Measurements from ENCODE around the gene HS3ST3B1. TPM values are rescaled to one million over a fixed set of nuclear protein-coding genes. Genes with fewer than 3 reads are reported as not detected.
A peak's percentile ranks its signal among the peaks of the same experiment; 100 is the strongest.

HS3ST3B1 gene
- total RNA-seq, 1 experiment from 2014 or later = 22.3 TPM

DNA sequence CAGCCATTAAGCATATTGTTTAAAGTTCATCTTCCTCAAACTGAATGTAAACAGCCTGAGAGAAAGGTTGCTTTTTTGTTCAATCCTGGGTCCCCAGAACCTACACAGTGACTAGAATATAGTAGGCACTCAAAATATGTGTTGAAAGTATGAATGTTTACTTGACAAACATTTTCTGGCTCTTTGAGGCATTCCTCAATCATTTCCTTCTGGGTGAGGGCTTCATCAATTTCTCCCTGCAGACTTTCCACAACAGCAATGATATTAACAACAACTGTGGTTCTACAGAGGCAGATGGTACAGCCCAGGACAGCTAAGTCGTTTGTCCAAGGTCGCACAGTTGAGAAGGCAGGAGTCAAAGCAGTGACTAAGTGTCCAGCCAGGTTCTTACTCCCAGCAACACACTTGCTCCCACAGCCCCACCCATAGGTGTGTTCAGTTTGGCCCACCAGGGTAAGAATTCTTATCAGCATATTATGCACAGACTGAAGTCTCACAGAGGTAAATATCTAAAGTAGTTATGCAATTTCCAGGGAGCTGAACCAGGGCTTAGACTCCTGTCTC is 61.1 kb downstream of the HS3ST3B1 start (continued):
- TF ChIP-seq, protein P1, sequence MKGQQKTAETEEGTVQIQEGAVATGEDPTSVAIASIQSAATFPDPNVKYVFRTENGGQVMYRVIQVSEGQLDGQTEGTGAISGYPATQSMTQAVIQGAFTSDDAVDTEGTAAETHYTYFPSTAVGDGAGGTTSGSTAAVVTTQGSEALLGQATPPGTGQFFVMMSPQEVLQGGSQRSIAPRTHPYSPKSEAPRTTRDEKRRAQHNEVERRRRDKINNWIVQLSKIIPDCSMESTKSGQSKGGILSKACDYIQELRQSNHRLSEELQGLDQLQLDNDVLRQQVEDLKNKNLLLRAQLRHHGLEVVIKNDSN (CRISPR knock-in tag; IDR thresholded peaks at IDR 0.05) = no peak
- TF ChIP-seq TEAD4 (CRISPR knock-in tag; IDR thresholded peaks at IDR 0.05) = no peak
- TF ChIP-seq NR2C2 (CRISPR knock-in tag; IDR thresholded peaks at IDR 0.05) = no peak
- TF ChIP-seq RELA (CRISPR knock-in tag; IDR thresholded peaks at IDR 0.05; ENCODE audit: borderline replicate concordance) = no peak
- TF ChIP-seq ELF4 (CRISPR knock-in tag; IDR thresholded peaks at IDR 0.05; ENCODE audit: low read depth) = no peak
- no peak for TF ChIP-seq ZNF281 (CRISPR knock-in tag; IDR thresholded peaks at IDR 0.05)

- H3K9me3 Mint-ChIP-seq = peaks cover 19% of the 10 kb centered on the region
- ATAC-seq (no peak), DNase-seq (ENCODE audit: low spot score) (no peak)
- H3K4me1 Mint-ChIP-seq = peaks cover 9% of the 10 kb centered on the region
- ChIA-PET CTCF (interaction anchor here (0.7 to 1.3 kb wide), 3 partner anchors 14 to 65 kb away, joined by 3 read pairs; partner anchors contain the start of gene HS3ST3B1), POLR2A (no interaction called here)
- H3K4me3 Mint-ChIP-seq = no peak overlapping the region
- H3K27ac Mint-ChIP-seq = no peak overlapping the region
- no peaks in the 10 kb centered on the region for H3K27me3 Mint-ChIP-seq (ENCODE audit: low read depth)
- no peaks in the 10 kb centered on the region for H3K36me3 Mint-ChIP-seq
- TF ChIP-seq, protein P2, sequence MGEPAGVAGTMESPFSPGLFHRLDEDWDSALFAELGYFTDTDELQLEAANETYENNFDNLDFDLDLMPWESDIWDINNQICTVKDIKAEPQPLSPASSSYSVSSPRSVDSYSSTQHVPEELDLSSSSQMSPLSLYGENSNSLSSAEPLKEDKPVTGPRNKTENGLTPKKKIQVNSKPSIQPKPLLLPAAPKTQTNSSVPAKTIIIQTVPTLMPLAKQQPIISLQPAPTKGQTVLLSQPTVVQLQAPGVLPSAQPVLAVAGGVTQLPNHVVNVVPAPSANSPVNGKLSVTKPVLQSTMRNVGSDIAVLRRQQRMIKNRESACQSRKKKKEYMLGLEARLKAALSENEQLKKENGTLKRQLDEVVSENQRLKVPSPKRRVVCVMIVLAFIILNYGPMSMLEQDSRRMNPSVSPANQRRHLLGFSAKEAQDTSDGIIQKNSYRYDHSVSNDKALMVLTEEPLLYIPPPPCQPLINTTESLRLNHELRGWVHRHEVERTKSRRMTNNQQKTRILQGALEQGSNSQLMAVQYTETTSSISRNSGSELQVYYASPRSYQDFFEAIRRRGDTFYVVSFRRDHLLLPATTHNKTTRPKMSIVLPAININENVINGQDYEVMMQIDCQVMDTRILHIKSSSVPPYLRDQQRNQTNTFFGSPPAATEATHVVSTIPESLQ (CRISPR knock-in tag; IDR thresholded peaks at IDR 0.05) = no peak
Observed at GRCh38 chr17:14366199-14366598, 65.3 kb downstream of the HS3ST3B1 start.

GRCh38 chr17:14372461-14372860 is 71.6 kb downstream of the HS3ST3B1 start:
- no peaks in the 10 kb centered on the region; the same call in 1 of the 2 replicates for H3K27me3 Mint-ChIP-seq (ENCODE audit: low read depth)
- 0 out of 2 replicates have a peak overlapping the region, but pooled peaks have one; percentile 45 for H3K27ac Mint-ChIP-seq
- H3K36me3 Mint-ChIP-seq = no peaks in the 10 kb centered on the region
- no peak overlapping the region for H3K4me3 Mint-ChIP-seq
- POLR2A ChIA-PET = no interaction called here
- CTCF ChIA-PET = interaction anchor here (0.7 kb wide), 1 partner anchor 17 kb away, joined by 3 read pairs; no protein-coding TSS in a partner anchor
- peaks cover 4% of the 10 kb centered on the region for H3K9me3 Mint-ChIP-seq
- ATAC-seq (no peak), DNase-seq (ENCODE audit: low spot score) (no peak)
- H3K4me1 Mint-ChIP-seq = peaks cover 26% of the 10 kb centered on the region
- TF ChIP-seq FOXP1 (CRISPR knock-in tag; IDR thresholded peaks at IDR 0.05; ENCODE audit: borderline replicate concordance) = no peak
- TF ChIP-seq IRF2 (CRISPR knock-in tag; IDR thresholded peaks at IDR 0.05; ENCODE audit: borderline replicate concordance, low read depth) = no peak
- TF ChIP-seq ATF1 (CRISPR knock-in tag; IDR thresholded peaks at IDR 0.05) = no peak
- no peak for TF ChIP-seq ZBTB43 (CRISPR knock-in tag; IDR thresholded peaks at IDR 0.05)
- TF ChIP-seq, protein P3, sequence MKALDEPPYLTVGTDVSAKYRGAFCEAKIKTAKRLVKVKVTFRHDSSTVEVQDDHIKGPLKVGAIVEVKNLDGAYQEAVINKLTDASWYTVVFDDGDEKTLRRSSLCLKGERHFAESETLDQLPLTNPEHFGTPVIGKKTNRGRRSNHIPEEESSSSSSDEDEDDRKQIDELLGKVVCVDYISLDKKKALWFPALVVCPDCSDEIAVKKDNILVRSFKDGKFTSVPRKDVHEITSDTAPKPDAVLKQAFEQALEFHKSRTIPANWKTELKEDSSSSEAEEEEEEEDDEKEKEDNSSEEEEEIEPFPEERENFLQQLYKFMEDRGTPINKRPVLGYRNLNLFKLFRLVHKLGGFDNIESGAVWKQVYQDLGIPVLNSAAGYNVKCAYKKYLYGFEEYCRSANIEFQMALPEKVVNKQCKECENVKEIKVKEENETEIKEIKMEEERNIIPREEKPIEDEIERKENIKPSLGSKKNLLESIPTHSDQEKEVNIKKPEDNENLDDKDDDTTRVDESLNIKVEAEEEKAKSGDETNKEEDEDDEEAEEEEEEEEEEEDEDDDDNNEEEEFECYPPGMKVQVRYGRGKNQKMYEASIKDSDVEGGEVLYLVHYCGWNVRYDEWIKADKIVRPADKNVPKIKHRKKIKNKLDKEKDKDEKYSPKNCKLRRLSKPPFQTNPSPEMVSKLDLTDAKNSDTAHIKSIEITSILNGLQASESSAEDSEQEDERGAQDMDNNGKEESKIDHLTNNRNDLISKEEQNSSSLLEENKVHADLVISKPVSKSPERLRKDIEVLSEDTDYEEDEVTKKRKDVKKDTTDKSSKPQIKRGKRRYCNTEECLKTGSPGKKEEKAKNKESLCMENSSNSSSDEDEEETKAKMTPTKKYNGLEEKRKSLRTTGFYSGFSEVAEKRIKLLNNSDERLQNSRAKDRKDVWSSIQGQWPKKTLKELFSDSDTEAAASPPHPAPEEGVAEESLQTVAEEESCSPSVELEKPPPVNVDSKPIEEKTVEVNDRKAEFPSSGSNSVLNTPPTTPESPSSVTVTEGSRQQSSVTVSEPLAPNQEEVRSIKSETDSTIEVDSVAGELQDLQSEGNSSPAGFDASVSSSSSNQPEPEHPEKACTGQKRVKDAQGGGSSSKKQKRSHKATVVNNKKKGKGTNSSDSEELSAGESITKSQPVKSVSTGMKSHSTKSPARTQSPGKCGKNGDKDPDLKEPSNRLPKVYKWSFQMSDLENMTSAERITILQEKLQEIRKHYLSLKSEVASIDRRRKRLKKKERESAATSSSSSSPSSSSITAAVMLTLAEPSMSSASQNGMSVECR (CRISPR knock-in tag; IDR thresholded peaks at IDR 0.05; ENCODE audit: borderline replicate concordance) = no peak
- TF ChIP-seq GABPB1 (CRISPR knock-in tag; IDR thresholded peaks at IDR 0.05) = no peak
- TF ChIP-seq, protein P4, sequence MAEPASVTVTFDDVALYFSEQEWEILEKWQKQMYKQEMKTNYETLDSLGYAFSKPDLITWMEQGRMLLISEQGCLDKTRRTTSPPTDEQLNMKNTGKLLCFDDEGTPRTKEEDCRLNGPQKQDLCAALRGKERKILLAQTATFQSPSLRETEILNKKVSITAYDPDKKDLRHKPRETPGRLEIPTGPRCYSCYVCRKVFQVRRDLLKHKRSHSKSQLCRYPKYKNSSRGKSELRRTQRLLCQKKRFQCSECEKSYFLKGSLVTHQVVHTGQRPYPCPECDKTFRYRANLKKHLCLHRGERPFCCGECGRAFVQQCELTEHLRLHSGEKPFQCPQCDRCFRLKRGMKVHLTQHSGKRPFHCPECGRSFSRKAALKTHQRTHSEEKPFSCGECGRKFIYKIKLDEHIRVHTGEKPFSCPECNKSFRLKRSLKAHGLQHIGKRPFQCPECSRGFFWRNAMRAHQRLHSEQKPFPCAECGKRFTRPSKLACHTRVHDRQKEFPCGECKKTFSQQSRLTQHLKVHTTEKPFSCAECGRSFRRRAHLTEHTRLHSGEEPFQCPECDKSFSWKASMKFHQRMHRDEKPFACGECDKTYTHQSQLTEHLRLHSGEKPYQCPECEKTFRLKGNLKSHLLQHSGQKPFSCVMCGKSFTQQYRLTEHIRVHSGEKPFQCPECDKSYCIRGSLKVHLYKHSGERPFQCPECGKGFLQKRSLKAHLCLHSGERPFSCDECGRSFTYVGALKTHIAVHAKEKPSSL (CRISPR knock-in tag; conservative IDR thresholded peaks at IDR 0.05) = no peak
- TF ChIP-seq TEAD4 (CRISPR knock-in tag; IDR thresholded peaks at IDR 0.05) = no peak
- no peak for TF ChIP-seq ZMAT4 (CRISPR knock-in tag; IDR thresholded peaks at IDR 0.05)
- no peak for TF ChIP-seq RORB (CRISPR knock-in tag; IDR thresholded peaks at IDR 0.05)

Data from WTC11 (cell line).